Measurements from ENCODE around the gene E2F2.
"Not testable (repeated sequence)": the region's sequence is repeated elsewhere in the genome, so short reads cannot be mapped to it uniquely, and the experiment has no call there.

The E2F2 gene

DNA sequence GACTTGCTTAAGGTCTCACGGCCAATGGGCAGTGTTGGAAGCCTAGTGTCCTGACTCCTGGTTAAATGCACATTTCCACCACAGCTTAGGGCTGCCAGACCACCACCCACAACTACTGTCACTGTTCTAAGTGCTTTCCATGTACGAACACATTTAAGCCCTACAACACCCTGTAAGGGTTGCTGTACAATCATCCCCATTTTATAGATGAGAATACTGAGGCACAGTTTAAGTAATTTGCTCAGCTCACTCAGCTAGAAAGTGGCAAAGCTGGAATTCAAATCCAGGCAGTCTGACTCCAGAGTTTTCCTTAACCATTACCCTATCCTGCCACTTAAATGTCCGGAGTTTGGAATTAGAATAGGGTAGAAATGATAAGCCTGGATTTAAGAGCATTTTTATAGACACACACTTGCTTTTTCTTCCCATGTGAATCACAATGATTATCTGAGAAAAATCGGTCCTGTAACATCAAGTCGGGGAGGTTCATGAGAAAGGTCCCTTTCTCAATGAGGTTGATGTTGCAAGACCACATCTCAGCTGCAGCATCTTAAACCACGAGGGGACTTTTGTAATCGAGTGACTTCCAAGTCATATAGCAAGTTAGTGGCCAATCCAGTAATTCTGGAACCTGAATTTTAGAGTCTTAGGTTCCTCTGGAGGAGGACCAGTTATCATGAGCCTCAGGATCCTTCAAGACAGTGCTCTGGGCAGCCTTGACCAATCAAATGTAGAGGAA is 8.6 kb downstream of the E2F2 start:
- no peak for DNase-seq

DNA sequence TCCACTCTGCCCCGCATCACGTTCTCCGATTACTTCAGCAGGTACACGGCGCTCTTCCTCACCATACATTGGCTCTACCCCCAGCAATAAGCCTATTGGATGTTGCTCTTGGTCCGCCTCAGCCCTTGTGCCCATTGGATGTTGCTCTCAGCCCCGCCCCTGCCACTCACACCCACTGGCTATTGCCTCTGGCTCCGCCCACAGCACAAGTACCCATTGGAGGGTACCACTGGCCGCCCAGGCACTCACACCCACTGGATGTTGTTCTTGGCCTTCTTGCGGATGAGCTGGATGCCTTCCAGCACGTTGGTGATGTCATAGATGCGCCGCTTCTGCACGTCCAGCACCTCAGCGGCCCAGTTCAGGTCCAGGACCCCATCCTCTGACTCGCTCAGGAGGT is 9.4 kb downstream of the E2F2 start:
- no peak for DNase-seq

DNA sequence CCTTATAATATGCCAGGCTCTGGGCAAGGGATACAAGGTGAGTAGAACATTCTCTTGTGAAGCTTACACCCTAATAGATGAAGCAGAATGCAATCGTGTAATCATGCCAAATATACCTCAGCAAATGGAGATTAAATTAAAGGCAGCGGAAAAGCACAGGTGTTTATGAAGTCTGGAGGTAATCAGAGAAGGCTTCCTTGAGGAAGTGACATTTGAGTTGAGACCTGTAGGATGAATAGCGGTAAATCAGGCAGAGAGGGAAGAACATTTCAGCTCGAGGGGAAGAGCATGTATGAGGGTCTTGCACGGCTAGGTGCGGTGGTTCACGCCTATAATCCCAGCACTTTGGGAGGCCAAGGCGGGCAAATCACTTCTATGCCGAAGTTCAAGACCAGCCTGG is 13.5 kb downstream of the E2F2 start:
- DNase-seq: no peak

DNA sequence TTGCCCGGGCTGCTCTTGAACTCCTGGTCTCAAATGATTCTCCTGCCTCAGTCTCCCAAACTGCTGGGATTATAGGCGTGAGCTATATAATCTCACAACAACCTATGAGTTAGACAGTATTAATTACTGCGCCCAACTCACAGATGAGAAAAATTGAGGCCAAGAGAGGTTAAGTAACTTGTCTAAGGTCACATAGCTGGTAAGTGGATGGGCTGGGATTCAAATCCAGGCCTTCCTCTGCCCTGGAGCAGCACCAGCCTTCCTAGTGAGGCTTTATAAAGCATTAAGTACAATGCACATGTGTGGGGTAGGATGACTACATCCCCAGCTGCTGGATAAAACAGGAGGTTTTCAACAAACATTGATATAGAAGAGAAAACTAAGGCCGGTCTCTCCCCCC is 15.1 kb downstream of the E2F2 start:
- no peak for DNase-seq

DNA sequence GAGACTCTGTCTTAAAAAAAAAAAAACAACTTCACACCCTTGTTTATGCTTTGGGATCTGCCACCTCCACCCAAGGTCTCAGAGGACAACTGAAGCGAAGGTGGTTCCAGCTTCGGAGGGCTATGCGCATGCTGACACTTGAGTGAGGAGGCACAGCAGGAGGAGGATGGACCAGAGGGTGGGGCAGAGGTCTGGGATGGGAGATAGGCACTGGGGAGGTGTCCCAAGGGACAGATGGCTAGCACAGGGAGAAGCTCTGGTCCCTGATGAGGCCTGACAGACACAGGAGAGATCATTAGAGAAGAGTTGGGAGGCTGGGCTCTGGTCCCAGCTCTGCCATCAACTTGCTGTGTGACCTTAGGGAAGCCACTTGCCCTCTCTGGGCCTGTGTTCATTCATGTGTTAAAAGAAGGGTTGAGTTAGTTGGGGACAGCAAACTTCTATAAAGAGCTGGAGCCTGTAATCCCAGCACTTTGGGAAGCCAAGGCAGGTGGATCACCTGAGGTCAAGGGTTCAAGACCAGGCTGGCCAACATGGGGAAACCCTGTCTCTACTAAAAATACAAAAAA is 16.8 kb downstream of the E2F2 start:
- no peak for DNase-seq

DNA sequence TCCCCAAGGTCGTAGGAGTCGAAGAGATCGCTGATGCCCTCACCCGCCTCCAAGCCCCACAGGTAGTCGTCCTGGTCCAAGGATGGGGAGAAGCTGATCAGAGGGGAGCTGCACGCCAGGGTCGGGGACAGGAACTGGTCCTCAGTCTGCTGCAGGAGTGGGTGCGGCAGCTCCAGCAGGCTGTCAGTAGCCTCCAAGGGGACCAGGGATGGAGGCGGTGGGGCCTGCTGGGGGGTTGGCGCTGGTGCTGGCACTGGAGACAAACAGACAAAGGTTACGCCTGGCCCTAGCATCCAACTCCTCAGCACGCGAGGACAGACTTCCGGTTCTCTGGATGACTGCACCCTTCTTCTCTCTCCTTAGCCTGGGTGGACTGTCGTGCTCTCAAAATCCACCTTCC is 21.1 kb downstream of the E2F2 start:
- DNase-seq: no peak

DNA sequence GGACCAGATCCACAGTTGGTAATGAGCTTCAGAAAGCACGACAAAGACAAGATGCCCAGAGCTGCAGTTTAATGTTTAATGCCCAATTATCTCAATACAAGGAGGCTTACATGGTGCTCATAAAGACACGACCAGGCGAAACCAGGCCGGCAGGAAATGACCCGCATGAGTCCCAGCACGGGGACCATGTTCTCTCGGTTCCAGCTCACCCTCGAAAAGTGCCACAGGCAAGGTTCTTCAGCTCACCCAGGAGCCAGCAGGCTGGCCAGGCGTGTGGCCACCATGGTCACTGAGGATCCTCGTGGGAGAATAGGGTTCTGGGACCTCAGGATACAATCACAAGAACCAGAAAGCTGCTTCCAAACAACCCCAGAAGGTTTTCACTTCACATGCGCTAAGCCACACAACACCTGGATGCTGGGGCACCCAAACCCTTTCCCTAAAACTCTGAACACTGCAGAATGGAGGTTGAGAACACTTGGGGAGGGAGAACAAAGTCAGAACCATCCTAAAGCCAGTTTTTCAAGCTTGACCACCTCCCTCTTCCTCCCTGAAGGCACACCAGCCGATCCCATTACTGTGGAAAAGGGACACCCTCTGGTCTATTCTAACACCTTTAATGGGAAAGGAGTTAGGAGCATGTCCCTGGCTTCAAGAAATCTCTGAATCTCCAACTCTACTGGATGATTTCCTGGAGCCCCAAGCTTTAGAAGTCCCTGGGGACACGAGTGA is 24.5 kb downstream of the E2F2 start:
- DNase-seq: no peak

DNA sequence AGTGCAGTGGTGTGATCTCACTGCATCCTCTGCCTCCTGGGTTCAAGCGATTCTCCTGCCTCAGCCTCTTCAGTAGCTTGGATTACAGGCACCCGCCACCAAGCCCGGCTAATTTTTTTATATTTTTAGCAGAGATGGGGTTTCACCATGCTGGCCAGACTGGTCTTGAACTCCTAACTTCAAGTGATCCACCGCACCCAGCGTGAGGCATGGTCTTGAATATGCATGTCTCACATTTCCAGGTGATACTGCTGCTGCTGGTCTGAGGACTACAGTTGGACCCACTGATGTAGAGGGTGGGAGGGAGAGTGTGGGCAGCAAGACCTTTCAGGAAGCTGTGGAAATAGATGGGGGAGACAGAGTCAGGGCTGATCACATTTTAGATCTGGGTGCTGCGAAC is 25.2 kb downstream of the E2F2 start:
- DNase-seq: no peak

DNA sequence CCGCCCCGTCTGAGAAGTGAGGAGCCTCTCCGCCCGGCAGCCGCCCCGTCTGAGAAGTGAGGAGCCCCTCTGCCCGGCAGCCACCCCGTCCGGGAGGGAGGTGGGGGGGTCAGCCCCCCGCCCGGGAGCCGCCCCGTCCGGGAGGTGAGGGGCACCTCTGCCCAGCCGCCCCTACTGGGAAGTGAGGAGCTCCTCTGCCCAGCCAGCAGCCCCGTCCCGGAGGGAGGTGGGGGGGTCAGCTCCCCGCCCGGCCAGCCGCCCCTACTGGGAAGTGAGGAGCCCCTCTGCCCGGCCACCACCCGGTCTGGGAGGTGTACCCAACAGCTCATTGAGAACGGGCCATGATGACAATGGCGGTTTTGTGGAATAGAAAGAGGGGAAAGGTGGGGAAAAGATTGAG is 26.9 kb downstream of the E2F2 start:
- not testable (repeated sequence) for DNase-seq

DNA sequence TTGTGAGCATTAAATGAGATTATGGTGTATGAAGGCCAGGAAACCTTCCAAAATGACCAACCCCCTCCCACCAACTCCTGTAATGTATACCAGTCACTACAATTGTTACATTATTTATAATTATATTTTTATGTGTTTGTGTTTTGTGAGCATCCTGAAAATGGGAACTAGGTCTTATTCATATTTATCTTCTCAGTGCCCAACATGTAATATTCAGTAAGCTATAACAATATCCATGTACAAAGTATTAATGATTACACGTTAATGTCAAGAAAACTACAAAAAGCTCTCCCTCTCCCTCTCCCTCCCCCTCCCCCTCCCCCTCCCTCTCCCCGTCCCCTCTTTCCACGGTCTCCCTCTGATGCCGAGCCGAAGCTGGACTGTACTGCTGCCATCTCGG is 28.1 kb downstream of the E2F2 start:
- DNase-seq: no peak

DNA sequence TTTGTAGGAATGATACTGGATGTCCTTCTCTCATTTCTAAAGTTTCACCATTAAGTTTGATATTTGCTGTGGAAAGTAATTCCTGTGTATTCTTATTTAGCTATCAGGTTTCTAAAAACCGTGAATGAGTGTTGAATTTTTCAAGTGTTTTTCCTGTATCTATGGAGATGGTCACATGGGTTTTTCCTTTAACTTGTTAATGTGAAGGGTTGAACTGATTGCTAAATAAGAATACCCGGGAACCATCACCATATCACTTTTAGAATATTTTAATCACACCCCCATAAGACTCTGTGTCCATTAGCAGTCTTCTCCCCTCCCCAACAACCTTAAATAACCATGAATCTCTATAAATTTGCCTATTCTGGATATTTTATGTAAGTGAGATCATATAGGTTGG is 30.6 kb downstream of the E2F2 start:
- no peak for DNase-seq

DNA sequence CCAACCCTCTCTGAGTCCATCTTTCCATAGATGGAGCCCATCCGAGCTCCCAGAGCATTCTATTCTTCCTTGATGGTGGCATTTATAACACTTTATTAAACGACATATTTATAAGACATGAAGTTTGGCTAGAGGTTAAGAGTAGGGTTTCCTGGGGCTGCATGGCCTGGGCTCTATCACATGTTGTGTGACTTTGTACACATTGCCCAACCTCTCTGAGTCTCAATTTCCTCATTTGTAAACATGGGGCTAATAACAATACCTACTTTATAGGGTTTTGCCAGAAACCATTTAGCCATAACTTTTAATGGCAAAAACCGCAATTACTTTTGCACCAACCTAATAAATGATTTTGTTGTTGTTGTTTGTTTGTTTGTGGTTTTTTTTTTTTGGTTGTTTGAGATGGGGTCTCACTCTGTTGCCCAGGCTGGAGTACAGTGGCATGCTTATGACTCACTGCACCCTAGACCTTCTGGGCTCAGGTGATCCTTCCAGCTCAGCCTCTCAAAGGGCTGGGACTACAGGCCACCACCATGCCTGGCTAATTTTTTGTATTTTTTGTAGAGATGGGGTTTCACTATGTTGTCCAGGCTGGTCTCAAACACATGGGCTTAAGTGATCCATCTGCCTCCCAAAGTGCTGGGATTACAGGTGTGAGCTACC is 33.1 kb downstream of the E2F2 start:
- DNase-seq: no peak

DNA sequence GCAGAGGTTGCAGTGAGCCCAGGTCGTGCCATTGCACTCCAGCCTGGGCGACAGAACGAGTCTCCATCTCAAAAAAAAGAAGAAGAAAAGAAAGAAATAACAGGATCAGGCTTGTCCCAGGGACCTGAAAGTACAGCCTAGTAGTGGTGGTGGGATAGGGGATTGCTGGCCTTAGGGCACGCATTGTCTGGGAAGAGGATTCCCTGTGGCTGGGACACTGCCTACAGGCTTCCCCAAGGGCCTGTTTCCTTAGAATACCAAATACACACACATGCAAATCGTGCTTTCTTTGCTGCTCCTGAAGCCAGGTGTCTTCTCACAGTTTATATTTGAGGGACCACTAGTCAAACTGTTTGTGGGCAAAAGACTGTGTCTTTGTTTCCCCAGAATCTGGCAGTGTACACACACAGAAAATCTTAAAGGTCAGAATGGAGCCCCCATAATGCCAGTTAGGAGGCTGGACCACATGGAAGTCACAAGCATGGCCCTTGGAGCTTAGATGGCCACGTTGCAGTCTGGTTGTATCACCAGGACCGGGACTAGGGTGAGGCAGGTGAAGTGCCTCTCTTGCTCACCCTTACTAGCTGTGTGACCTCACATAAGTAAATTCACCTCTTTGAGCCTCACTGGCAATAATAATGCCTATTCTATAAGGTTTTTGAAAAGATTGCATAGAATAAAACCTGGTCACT is 34.4 kb downstream of the E2F2 start:
- no peak for DNase-seq

DNA sequence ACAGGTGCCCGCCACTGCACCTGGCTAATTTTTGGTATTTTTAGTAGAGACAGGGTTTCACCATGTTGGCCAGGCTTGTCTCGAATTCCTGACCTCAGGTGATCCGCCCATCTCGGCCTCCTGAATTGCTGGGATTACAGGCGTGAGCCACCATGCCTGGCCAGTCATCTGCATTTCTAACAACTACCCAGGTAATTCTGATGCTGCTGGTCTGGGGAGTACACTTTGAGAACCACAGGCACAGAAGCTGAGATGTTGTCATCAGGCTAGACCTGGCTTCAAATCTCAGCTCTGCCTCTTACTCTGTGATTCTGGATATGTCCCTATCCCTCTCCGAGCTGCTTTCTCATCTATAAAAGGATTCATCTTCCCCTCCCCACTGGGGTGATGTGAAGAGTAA is 36.2 kb downstream of the E2F2 start:
- not testable (repeated sequence) for DNase-seq

DNA sequence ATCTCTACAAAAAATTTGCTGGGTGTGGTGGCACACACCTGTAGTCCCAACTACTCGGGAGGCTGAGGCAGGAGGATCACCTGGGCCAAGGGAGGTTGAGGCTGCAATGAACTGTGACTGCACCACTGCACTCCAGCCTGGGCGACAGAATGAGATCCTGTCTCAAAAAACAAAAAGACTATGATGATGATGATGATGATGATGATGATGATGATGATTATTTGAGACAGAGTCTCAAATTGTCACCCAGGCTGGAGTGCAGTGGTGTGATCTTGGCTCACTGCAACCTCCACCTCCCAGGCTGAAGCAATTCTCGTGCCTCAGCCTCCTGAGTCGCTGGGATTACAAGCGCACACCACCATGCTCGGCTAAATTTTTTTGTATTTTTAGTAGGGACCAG is 38.3 kb downstream of the E2F2 start:
- not testable (repeated sequence) for DNase-seq

DNA sequence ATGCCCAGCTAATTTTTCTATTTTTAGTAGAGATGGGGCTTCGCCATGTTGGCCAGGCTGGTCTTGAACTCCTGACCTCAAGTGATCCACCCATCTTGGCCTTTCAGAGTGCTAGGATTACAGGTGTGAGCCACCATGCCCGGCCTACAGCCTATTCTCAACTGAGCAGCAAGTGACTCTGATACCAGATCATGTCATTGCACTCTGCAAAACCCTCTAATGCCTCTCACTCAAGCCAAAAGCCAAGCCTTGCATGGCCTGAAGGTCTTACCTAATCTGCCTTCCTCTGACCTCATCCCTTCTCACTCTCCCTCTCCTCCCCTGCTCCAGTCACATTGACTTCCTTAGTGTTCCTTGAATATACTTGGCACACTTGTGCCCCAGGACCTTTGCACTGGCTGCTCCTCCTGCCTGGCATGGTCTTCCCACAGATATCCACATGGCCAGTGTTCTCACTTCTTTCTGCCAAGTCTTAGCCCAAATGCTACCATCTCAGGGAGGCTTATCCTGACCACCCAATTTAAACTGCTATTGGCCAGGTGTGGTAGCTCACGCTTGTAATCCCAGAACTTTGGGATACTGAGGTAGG is 38.8 kb downstream of the E2F2 start:
- no peak for DNase-seq

DNA sequence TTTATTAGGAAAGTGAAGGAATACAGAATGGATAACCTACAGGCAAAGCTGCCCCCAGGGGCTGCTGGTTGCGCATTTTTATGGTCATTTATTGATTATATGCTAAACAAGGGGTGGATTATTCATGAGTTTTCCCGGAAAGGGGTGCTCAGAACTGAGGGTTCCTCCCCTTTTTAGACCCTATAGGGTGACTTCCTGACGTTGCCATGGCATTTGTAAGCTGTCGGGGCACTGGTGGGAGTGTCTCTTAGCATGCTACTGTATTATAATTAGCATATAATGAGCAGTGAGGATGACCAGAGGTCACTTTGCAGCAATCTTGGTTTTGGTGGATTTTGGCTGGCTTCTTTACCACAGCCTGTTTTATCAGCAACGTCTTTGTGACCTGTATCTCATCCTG is 41.2 kb downstream of the E2F2 start:
- DNase-seq: no peak

DNA sequence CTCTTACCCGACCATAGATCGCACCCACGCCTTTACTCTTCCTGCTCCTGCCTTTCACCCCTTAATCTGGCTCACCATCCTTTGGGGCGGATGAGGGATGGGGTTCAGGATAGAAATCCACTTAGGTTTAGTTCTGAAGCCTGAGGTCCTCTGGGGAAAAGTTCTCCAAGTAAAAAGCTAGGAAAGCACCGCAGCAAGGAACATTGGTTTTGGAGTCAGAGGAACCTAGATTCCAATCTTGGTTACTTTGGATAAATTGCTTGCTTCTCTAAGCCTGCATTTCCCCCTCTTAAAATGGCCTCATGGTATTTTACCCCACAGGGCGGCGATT is 46.1 kb downstream of the E2F2 start:
- DNase-seq: no peak

DNA sequence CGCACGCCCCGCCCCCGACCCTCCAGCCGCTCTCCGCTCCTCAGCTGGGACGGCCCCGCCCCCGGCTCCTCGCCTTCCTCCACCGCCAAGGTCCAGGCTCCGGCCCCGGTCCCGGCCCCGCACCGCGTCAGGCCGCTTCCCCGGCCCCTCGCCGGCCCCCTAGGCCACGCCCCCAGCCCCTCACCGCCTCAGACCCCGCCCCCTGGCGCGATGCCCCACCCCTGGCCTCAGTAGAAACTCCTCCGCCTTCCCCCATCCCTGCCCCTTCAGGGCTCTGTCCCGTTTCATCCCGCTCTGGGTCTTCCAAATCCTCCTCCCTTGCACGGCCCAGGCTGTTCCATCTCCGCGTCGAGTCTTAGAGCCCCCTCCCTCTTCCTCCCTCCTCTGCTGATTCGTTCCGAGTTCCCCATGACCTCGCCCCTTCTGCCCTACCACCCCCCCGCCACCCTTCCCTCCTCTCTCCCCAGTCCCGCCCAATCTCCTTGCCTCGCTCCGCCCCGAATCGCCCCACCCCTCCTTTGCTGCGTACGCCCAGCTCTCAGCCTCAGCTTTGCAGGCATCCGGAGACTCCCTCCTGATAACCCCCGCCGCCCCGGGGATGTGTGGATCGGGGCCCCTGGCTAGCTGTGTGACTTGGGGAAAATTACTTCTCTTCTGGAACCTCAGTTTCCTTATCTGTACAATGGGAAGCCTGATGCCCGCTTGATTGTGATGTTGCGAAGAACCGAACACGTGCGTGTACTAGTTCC is 46.6 kb downstream of the E2F2 start:
- DNase-seq: peak; percentile 49 to 91 (median 74)

DNA sequence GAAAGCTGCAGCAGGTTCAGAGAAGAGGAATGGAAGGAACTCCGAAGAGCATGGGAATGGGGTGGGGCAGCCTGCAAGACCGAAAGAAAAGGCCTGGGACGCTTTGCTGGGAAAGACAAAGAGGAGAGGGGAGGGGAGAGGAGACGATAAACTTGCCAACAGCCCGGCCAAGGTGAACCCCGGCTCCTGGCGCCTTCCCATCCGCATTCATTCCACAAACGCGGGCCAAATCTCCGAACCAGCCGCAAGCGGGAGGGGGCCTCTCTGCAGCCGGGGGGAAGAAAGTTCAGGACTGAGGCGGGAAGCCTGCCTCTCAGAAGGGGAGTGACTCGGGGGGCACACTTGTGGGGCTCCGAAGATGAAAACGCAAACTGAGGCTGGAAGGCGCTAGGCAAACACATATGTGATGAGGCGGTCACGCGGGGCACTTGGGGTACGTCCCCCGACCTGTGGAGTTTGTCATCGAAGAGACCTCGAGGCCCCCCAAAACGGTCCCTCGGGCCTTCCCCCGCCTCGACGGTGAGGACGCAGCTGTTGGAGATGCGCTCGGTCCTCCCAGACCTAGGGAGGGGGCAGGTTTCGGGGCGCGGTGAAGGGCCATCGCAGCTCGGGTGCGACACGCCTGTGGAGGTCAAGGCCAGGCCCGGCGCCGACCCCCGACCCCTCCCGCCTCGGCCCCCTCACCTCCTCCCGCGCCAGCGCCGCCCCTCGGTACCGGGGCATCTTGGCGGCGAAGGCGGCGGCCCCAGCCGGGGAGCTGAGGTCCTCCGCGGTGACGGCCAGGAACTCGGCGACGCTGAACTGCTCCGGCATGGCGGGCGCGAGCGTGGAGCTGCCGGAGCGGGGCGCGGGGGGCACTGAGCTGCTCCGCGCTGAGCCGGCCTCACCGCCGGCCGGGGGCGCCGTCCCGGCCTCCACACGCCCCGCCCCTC is 47.4 kb downstream of the E2F2 start, which contains the start of gene ASAP3:
ASAP3 (minus strand) TSS at position 859 of the 932 bp plus-strand sequence; CDS start at position 813, 46 bp downstream.
- DNase-seq: no peak

DNA sequence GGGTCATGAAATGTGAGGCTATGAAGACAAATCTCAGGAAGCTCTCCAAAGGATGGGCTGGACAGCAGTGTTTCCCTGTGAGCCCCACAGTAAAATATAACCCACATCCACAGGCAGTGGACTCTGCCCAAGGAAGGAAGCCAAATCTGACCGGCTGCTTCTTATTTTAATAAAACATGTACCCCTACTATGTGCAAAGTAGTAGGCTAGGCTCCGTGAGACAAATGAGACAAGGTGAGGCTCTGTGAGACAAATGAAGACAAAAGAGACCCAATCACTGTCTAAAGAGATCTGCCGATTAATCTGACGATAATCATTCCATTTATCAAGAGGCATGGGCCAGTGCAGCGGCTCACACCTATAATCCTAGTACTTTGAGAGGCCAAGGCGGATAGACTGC is 49.1 kb downstream of the E2F2 start:
- DNase-seq: no peak

Measured in activated naive CD4-positive, alpha-beta T cell (primary cell).